ENCODE data around the gene SEZ6L2.

GRCh38 chr16:29842732-29843346 lies 56.5 kb downstream of the SEZ6L2 start:
- TF ChIP-seq CTCF (CRISPR knock-in tag; IDR thresholded peaks at IDR 0.05) (peak; percentile 26; the same call in 1 of the 2 replicates), NR2F2 (IDR thresholded peaks at IDR 0.05; ENCODE audit: borderline replicate concordance, low read depth) (no peak), DNMT1 (CRISPR knock-in tag; IDR thresholded peaks at IDR 0.05) (no peak), SRF (IDR thresholded peaks at IDR 0.05; ENCODE audit: low read depth, low read length) (no peak), PRDM4 (CRISPR knock-in tag; IDR thresholded peaks at IDR 0.05; ENCODE audit: borderline replicate concordance) (no peak), SOX6 (IDR thresholded peaks at IDR 0.05) (no peak), SOX6 (CRISPR knock-in tag; IDR thresholded peaks at IDR 0.05) (no peak), SNRNP70 (IDR thresholded peaks at IDR 0.05; ENCODE audit: low read depth, low read length) (no peak), ZNF788 (CRISPR knock-in tag; IDR thresholded peaks at IDR 0.05; ENCODE audit: borderline replicate concordance) (no peak), EHMT2 (IDR thresholded peaks at IDR 0.05; ENCODE audit: borderline replicate concordance, low read depth, low read length) (no peak), ZNF703 (CRISPR knock-in tag; IDR thresholded peaks at IDR 0.05; ENCODE audit: borderline replicate concordance) (no peak), ZNF30 (CRISPR knock-in tag; IDR thresholded peaks at IDR 0.05) (no peak)

Measured in HepG2 (cell line).